HTR-8/SVneo (cell line): Measurements from ENCODE around the gene MYEF2.

Experiments used
- DNase-seq: peaks from one replicate; pipeline ENCODE4 v3.0.0; 2011; ENCODE audit warnings: low spot score, mixed read lengths; ENCODE audit not compliant: insufficient read length
- FAIRE-seq: peaks from 2 replicates; lab custom pipeline; 2011; peaks lifted over from hg19 to GRCh38; lab: Jason Lieb, UNC

The MYEF2 gene

GRCh38 chr15:48090666-48091065 is 87.4 kb downstream of the MYEF2 start:
- FAIRE-seq (no peak), DNase-seq (no peak)

- no peak for DNase-seq
- no peak for FAIRE-seq
These were observed 88.0 kb downstream of the MYEF2 start for GRCh38 chr15:48090115-48090514.

- DNase-seq (no peak), FAIRE-seq (no peak)
These were observed 88.4 kb downstream of the MYEF2 start for GRCh38 chr15:48089702-48090101.

- FAIRE-seq = no peak
- no peak for DNase-seq
These were observed 90.3 kb downstream of the MYEF2 start for GRCh38 chr15:48087844-48088243.

- no peak for FAIRE-seq
- no peak for DNase-seq
These were observed 91.5 kb downstream of the MYEF2 start for GRCh38 chr15:48086576-48086975.

- DNase-seq (no peak), FAIRE-seq (no peak)
These were observed 92.0 kb downstream of the MYEF2 start for GRCh38 chr15:48086133-48086532.

GRCh38 chr15:48085591-48085930 is 92.5 kb downstream of the MYEF2 start:
- DNase-seq (no peak), FAIRE-seq (no peak)

GRCh38 chr15:48084759-48085590 is 93.1 kb downstream of the MYEF2 start:
- DNase-seq = peak; percentile 25
- FAIRE-seq = no peak
